Stimulated activated CD8-positive, alpha-beta memory T cell treated with anti-CD3 and anti-CD28 coated beads, Interleukin-15, amount 100 ng/mL, for 1 hour (primary cell): Measurements from ENCODE around the gene ERC1.

Source experiments
- DNase-seq: peaks from one replicate; pipeline ENCODE4 v3.0.0-alpha.2; 2020; ENCODE audit warnings: low read depth

The ERC1 gene

DNA sequence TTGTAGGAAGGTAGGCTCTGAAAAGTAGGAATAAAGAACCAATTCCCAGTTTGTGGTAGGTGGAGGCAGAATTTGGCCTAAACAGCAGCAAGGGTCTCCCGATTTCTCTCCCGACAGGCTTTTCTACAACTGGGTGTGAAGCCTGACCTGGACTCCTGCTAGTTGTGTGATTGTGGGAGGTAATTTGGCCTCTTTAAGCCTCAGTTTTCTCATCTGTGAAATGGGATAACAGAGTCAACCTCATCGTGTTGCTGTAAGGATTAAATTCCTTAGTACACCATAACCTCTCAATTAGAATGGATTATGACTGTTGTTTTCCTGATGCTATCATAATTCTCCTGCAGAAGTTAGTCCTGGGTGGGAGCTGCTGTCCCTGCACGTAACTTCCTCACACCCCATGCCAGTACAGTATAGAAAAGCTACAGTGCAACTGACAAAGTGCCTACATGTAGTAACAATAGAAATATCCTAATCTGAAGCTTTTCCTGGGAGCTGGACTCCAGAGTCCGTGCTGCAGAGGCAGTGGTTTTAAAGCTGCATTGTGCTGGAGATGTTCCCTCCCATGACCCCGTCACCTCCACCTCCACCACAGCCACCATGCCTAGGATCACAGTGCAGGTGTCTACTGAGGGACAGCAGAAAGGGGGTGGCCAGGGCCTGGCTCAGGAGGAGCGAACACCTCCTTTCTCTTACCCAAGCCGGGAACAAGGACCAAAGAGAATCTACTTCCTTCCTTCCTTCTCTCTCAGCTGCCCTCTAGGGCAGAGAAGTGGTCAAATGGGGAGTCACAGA, 526.9 kb downstream of the ERC1 start:
- DNase-seq: no peak

DNA sequence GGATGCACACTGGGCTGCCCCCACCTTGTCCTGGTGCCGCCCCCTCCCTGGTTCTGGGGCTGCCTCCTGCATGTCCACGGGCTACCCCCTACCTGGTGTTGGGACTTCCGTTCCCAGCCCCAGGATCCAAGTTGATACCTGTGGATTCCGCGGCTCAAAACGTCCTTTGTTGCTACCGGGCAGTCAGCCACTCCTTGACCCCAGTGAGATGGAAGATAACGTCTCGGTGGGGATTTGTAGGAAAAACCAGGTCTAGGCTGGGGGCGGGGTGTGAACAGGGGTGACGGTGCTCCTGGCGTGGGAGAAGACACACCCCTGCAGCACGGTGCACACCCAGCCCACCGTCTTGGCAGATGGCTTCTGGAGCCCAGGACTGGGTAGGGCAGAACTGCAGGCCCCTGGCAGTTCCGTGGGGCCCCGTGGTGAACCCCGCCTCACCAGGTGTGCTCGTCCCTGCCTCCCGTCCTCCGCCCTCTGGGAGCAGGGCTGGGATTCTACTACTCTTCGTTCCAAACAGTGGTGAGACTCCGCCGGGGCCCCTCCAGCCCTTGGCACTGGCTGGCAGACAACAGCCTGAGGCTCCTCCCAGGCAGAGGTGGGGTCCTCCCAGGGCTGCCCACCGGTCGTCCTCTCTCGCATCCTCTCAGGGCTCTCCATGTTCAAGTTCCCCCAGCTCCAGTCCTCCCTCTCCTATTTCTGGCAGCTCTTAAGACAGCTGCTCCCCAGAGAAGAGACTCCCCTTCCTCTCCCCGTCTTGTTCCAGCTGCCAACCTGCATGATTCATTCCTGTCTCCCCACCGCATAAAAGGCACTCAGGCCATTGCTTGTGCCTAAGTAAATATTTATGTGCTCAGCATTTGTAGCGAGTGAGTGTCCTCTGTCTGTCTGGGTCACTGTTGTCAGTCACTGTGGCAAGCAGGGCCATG, 527.8 kb downstream of the ERC1 start:
- no peak for DNase-seq

DNA sequence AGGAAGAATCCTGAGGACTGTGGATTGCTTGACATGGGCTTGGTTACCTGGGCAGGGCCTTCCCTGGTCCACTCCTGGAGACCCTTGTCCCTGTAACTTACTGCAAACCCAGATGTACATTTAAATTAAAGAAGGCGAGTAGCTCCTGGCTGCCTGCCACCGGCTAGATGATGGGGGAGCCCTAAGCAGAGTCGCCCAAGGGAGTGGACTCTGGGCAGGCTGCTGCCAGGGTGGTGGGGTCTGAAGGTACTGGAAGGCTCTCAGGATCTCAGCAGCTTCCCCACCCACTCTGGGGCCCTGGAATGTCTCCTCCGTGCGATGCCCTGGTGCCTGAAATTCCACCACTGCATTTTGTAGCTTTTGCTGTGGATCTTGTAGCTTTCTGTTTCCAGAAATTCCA, 528.6 kb downstream of the ERC1 start:
- no peak for DNase-seq

DNA sequence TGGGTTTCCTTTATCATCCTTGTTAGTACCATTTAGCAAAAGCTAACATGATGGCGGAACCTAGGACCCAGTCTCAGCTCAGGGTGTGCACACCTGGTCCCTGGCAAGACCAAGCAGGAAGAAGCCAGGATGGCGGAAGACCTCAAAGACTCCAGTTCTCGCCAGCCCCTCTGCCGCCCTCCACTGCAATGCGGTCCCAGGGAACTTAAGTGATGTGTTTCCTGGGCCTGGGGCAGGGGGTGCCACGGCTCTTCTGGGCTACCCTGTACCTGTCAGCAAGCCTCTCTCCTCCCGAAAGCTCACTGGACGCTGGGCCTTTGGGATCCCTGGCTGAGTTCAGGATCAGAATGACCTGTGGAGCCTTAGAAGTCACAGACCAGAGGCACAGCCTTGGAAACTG, 532.0 kb downstream of the ERC1 start:
- no peak for DNase-seq

DNA sequence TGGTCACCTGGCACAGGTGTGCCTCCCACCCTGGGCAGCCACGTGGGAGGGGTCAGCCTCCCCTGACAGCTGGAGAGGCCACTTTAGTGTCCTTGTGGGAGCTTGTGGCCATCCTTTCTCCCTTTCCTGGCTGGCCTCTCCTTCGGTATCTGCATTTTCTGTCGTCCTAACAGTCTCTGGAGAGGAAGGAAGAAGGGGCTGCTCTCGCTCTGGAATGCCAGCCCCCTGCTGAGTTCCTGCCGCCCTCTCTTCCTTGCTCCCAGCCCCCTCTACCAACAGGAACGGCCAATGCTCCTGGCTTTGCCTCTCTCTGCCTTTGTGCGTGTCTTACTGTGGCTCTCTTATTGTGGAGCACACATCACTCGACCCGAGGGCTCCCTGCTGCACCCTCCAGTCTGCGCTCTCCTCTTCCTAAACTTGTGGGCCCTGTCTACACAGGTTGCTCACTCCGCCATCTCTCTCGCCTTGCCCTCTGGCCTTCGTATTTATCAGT, 532.6 kb downstream of the ERC1 start:
- no peak for DNase-seq

DNA sequence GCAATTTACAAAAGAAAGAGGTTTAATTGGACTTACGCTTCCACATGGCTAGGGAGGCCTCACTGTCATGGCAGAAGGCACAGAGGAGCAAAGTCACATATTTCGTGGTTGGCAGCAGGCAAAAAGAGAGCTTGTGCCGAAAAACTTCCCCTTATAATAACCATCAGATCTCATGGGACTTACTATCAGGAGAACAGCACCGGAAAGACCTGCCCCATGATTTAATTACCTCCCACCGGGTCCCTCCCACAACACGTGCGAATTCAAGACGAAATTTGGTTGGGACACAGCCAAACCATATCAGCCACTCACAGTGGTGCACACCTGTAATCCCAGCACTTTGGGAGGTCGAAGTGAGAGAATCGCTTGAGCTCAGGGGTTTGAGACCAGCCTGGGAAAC, 534.8 kb downstream of the ERC1 start:
- no peak for DNase-seq

DNA sequence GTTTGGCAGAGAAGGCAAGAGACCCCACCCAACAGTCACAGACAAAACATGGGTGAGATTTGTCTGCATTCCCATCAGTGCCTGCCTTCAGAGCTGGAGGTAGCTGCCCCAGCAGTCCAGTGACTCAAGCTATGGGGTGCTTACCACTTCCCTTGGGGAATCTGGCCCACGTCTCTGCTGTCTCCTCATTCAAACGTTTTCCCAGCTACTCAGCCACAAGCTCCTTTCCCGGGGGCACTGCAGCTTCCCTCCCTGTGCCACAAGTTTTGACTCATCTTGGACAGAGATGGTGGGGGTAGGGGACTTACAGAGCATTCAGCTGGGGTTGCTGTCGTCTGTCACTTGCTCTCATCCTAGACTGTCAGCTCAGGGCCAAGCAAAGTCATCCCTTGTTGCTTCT, 536.8 kb downstream of the ERC1 start:
- no peak for DNase-seq

DNA sequence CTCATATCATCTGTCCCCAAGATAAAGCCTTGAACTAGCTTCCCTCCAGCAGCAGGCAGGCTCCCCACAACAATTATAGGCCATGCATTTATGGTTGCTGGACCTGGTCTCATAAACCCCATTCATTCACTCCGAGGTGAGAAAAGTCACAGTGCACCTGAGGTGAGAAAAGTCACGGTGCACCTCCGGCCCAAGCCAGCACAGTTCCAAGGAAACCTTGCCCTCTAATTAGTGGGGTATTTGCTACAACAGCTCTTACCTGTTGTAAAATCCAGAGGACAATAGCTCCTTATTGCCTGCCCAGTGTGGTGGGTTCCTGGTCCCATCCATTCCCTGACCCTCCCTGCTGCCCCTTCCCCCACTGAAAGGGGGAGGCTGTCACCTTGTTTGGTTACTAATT, 537.8 kb downstream of the ERC1 start:
- DNase-seq: no peak

DNA sequence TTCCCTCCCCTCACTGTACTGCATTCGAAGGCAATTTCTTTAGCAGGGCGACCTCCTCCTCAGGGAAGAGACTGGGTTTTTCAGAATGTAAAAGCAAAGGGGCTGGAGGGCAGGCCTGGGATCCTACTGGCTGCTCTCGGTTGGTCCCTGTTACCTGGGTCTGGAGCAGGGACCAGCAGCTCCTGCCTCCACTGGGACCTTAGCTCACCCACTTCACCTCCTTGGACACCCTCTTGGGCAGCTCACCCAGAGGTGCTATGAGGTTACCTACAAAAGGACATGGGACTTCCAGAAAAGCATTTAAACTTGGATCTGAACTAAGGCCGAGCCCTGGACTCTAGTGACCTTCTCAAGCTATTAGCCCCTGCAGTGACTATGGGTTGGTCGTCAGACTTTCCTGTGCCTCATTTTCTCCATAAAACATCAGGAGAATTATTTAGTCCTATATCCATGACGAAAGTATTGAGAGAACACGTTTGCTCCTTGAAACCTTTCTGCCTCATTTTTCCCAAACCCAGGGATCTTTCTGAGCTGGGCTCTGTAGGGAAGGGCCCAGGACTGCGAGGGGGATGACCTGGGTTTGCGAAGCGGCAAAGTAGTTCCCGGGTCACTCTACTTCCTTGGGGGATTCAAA, 538.3 kb downstream of the ERC1 start:
- DNase-seq: no peak

DNA sequence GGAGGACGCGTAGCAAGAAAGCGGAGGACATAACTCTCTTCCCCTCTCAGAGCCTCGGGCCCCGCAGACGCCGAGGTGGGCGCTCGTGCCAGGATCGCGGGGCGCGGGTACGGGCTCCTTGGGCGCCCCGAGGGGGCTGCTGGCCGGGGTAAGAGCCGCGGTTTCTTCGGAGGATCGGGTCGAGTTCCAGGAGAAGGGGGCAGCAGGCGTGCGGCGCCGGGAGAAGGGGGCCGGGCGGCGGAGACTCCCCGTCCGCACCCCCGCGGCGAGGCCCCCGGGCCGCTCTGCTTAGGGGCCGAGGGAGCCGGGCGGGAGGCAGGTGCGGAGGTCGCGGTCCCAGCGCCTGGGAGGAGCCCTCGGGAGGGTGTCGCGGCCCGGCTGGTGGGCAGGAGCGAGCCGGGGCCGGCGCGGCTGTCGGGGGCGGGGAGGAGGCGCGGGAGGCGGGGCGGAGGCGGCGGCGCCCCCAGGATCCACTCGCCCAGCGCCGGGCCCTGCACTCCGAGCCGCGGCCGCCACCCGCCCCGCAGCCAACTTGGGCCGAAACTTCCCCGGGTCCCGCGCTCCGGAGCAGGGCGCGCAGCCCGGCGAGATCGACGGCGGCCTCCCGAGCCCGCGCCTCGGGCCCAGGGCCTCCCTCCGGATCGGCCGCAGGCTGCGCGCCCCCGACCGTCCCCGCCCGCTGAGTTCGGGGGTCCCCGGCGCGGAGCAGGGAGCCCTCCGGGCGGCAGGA, 539.0 kb downstream of the ERC1 start:
- no peak for DNase-seq

DNA sequence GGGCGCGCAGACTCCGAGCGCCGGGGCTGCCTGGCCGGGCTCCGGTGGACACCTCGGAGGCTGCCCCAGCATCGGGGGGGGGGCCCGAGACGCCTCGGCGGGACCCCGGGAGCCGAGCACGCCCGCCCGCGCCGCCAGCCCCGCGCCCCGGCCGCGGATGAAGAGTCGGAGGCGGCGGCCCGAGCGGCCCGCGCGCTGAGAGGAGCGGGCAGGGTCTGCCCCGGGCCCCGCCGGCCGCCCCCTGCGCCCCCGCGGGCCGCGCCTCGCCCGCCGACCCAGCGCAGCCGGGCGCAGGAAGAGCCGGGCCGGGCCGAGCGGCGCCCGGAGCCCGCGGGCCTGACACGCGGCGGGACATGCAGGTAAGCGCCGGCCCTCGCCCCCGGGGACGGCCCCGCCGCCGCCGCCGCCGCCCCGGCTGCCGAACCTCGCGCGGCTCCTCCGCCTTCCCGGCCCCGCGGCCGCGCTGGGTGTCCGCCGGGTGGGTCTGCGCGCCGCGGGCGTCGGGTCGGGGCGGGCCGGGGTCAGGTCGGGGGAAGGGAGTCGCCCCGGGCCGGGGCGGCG, 539.6 kb downstream of the ERC1 start:
- no peak for DNase-seq

DNA sequence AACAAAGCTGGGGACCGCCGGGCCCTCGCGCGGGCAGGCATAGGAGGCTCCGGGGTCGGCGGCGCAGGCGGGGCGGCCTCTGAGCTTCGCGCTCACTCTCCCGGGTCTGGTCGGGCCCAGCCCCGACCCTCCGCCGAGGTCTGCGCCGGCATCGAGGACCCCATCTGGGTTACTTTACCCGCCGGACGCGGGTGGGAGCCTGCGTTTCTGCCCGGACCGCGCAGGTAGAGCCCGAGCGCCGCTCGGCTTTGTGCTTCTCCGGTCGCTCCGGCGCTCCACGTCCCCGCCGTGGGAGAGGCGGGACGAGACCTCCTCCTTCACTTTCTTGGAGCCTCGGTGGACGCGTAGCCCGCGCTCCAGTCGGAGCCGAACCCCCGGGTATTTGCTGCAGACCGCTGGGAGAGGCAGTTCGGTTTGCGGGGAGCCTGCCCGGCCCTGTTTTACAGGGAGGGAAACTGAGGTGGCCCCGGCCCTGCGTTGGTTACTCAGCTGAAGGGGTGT, 540.2 kb downstream of the ERC1 start:
- no peak for DNase-seq

DNA sequence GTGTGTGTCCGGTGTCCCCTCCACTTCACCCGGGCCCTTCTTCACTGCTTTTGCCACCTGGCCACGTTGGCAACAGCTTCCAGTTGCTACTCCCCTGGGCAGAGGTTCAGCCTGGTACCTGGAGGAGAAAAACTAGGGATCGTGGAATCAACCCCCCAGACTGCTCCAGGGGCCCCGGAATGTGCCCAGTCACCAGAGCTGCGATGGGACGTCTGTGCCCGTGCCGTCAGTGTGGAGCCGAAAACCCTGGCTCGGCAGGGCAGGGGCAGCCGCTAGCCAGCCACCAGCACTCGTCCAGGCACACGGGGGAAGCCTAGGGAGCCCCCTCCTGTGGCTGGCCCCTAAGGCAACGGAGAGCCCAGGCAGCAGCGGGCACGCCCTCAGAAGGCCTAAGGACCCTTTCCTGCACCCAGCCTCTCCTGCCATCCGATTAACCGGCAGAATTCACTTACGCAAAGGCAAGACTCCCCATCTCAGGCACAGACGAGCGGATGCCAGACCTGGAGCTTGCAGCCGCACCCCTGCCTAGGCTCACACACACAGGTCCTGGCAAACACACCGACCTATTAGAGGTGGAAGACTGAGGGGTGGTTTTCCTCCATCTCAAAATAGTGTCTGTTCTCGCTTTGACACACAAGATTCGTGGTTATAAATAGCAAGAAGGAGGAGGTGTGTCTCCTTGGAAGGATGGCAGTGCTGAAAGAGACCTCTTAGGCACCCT, 540.8 kb downstream of the ERC1 start:
- DNase-seq: no peak

DNA sequence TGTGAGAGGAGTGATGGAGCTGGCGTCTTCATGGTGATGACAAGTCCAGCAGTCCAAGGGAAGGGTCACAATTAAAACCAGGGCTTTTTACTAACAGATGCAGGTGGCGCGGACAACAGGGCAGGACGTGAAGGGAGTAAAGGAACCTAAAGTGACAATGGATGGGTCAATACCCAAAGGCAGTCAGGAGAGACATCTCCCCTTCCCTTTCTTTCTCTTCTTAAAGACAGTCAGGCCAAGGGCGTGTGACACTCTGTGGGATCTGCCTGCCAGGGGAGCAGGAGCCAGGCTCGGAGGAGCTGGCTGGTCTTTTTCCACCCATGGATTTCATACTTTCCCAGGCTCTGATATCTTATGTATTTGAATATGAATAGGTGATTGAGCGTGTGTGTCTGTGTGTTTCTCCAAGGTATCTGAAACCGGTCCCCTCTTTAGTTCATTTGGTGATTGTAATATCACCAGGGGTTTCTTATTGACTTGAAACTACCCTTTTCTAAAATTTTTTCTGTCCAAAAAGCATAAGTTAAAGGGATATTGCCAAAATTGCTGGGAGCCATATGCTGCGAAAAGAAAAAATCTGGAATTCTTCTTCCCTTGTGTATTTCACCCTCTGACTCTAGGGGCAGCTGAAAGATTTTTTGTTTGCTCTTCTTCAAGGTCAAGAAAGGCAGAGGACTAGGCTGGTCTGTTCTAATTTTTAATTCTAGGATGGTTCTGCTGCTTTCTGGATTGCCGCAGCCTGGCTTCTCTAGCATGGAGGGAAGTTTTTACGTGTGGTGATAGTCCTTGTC, 541.5 kb downstream of the ERC1 start:
- DNase-seq: no peak

DNA sequence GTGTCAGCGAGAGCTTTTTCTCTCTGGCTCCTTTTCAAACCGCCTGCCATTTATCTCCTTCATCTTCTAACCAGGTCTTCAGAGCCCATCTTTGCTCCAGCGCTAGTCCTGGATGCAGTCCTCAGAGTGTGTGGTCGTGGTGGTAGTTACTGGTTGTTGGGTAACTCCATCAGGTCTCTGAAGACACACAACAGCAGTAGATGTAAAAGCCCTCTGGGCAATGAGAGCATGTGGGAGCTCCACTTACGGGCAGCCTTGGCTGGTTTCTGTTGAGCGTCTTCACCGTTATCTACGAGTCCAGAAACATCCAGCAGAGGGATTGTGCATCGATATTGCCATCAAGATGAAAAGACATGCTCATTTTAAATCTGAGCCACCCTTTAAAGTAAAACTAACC, 542.2 kb downstream of the ERC1 start:
- no peak for DNase-seq

DNA sequence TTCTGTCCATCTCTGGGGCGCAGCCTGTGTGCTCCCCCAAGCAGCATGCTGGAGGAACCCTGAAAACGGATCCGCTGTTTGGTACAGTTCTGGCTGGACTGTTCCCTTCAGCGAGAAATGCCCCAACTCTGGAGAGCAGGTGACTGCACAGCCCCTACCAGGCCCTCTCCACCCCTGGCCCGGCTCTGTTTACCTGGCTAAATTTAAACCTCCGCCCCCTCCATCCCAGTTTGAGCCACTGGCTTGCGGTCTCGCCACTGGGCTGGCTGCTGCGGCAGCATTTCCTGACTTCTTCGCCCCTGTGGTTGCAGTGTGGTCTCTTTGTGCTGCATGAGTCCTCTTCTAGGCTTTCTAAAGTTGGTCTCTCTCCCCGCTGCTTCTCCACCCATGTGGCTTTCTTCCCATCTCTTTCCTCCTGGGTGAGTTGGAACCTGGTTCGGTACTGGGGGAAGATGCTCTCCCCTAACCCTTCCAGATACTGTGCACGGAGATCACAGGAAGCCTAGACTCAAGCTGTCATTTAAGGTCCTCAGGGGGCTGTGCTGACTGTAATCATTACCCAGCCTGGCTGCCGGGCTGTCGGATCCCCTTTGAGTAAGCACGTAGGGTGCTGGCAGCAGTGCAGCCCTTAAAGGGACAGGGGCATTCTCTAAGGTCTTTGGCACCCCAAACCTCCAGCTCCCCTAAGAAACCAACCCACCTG, 542.7 kb downstream of the ERC1 start:
- DNase-seq: peak; percentile 0

DNA sequence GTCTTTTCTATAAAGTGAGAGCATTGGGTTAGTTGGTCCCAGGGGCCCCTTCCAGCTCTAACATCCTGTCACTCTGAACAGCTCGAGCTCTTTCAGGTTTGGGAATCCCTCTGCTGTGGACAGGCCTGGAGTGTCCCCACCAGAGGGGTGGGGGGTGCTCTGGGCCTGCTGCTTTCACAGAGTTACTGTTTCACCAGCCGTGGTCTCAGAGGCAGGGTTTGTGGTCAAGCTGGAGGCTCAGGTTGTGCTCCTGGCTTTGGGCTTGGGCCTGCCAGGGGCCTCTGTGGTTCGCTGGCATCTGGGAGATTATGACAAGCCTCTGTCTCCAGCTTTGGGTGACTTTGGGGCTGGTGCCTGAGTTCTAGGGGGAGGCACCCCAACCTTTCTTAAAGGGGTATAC, 543.7 kb downstream of the ERC1 start:
- no peak for DNase-seq

DNA sequence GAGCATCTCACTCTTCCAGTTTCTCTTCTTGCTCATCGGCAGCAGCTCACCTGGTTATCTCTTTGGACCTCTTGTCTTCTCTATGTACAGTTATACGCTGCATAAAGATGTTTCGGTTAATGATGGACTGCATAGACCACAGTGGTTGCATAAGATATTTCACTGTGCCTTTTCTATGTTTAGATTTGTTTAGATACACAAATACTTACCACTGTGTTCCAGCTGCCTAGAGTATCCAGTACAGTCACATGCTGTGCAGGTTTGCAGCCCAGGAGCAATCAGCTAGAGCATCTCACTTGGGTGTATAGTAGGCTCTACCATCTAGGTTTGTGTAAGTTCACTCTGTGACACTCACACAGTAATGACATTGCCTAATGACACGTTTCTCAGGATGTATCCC, 545.8 kb downstream of the ERC1 start:
- no peak for DNase-seq

DNA sequence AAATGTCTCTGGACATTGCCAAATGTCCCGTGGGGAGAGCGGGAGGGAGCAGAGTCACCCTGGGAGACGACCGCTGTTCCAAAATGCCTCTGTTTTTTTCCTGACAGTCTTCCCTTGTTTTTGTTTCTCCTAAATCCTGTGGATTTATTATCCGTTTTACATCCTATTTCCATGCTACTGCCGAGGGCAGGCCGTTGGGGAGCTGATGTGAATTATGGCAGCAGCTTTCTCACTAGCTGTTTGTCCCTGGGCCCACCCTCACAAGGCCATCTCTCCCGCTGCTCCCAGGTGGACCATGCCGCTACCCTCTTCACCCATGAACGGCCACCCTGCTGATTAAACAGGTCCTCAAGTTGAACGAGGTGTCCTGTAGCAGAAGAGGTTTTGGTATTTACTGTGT, 548.1 kb downstream of the ERC1 start:
- no peak for DNase-seq
